H9 (cell line): ENCODE results near the gene VAMP2. TPM values are rescaled to one million over a fixed set of nuclear protein-coding genes. Genes with fewer than 3 reads are reported as not detected.

ENCODE experiments used
- DNase-seq: peaks from one replicate; pipeline ENCODE4 v3.0.0-alpha.2; 2017
- H2AFZ ChIP-seq: one replicate; pipeline ENCODE4 v1.6.1; 2013; ENCODE audit warnings: mild to moderate bottlenecking, low read length, control low read depth, moderate library complexity
- H2AK5ac ChIP-seq: 2 replicates; pipeline ENCODE4 v1.6.1; 2013; ENCODE audit warnings: low read length, control low read depth, mixed read lengths; ENCODE audit not compliant: insufficient read length
- H2BK120ac ChIP-seq: one replicate; pipeline ENCODE4 v1.6.1; 2013; ENCODE audit warnings: low read depth, mild to moderate bottlenecking, low read length, control low read depth, inconsistent platforms; ENCODE audit not compliant: poor library complexity, severe bottlenecking
- H2BK12ac ChIP-seq: 2 replicates; pipeline ENCODE4 v1.6.1; 2013; ENCODE audit warnings: low read length, control low read depth, mixed read lengths, low read depth; ENCODE audit not compliant: insufficient read length
- H2BK15ac ChIP-seq: 2 replicates; pipeline ENCODE4 v1.6.1; 2013; ENCODE audit warnings: low read depth, low read length, control low read depth
- H2BK20ac ChIP-seq: one replicate; pipeline ENCODE4 v1.6.1; 2013; ENCODE audit warnings: low read depth, mild to moderate bottlenecking, low read length, control low read depth, inconsistent platforms; ENCODE audit not compliant: poor library complexity, severe bottlenecking
- H2BK5ac ChIP-seq: 2 replicates; pipeline ENCODE4 v1.6.1; 2013; ENCODE audit warnings: low read length, control low read depth, mixed read lengths; ENCODE audit not compliant: insufficient read length
- H3K14ac ChIP-seq: 2 replicates; pipeline ENCODE4 v1.6.1; 2013; ENCODE audit warnings: low read length, control low read depth; ENCODE audit not compliant: insufficient read depth
- H3K18ac ChIP-seq: 2 replicates; pipeline ENCODE4 v1.6.1; 2013; ENCODE audit warnings: low read depth, mild to moderate bottlenecking, mixed read lengths, low read length, control low read depth; ENCODE audit not compliant: insufficient read length
- H3K23ac ChIP-seq: 2 replicates; pipeline ENCODE4 v1.6.1; 2013; ENCODE audit warnings: low read length, control low read depth, mixed read lengths, low read depth; ENCODE audit not compliant: insufficient read length
- H3K23me2 ChIP-seq: 2 replicates; pipeline ENCODE4 v1.6.1; 2013; ENCODE audit warnings: low read depth, mild to moderate bottlenecking, mixed read lengths, low read length, control low read depth; ENCODE audit not compliant: insufficient read length, poor library complexity, severe bottlenecking
- H3K27ac ChIP-seq: 2 replicates; pipeline ENCODE4 v1.5.1; 2013; ENCODE audit warnings: low read length, control low read depth, mixed read lengths, low read depth; ENCODE audit not compliant: insufficient read length
- H3K27me3 ChIP-seq: 2 replicates; pipeline ENCODE4 v1.6.1; 2013; ENCODE audit warnings: low read length, control low read depth, inconsistent platforms; ENCODE audit not compliant: insufficient read depth
- H3K4ac ChIP-seq: 2 replicates; pipeline ENCODE4 v1.6.1; 2013; ENCODE audit warnings: low read depth, mild to moderate bottlenecking, control low read depth, inconsistent platforms, low read length, moderate library complexity
- H3K4me1 ChIP-seq: 2 replicates; pipeline ENCODE4 v1.6.1; 2013; ENCODE audit warnings: low read length, control low read depth, inconsistent platforms; ENCODE audit not compliant: insufficient read depth
- H3K4me2 ChIP-seq: 2 replicates; pipeline ENCODE4 v1.6.1; 2013; ENCODE audit warnings: low read length, control low read depth, mixed read lengths; ENCODE audit not compliant: insufficient read length, insufficient read depth
- H3K56ac ChIP-seq: 2 replicates; pipeline ENCODE4 v1.6.1; 2013; ENCODE audit warnings: low read depth, mild to moderate bottlenecking, mixed read lengths, low read length, control low read depth; ENCODE audit not compliant: insufficient read length
- H3K79me1 ChIP-seq: 2 replicates; pipeline ENCODE4 v1.6.1; 2013; ENCODE audit warnings: low read depth, mild to moderate bottlenecking, moderate library complexity, low read length, control low read depth, inconsistent platforms; ENCODE audit not compliant: insufficient read depth, poor library complexity, severe bottlenecking
- H3K79me2 ChIP-seq: 2 replicates; pipeline ENCODE4 v1.6.1; 2013; ENCODE audit warnings: low read length, control low read depth, inconsistent platforms; ENCODE audit not compliant: insufficient read depth
- H3K9ac ChIP-seq: 2 replicates; pipeline ENCODE4 v1.6.1; 2013; ENCODE audit warnings: low read length, control low read depth, mixed read lengths; ENCODE audit not compliant: insufficient read length; ENCODE audit errors: extremely low read depth
- H3K9me3 ChIP-seq: one replicate; pipeline ENCODE4 v1.6.1; 2013; ENCODE audit warnings: low read depth, low read length, inconsistent platforms; ENCODE audit not compliant: control insufficient read depth
- H3T11ph ChIP-seq: one replicate; pipeline ENCODE4 v1.6.1; 2013; ENCODE audit warnings: mild to moderate bottlenecking, low read length, control low read depth, inconsistent platforms
- H4K20me1 ChIP-seq: one replicate; pipeline ENCODE4 v1.6.1; 2013; ENCODE audit not compliant: control insufficient read depth, insufficient read length, insufficient read depth
- H4K5ac ChIP-seq: 2 replicates; pipeline ENCODE4 v1.6.1; 2013; ENCODE audit warnings: low read depth, mild to moderate bottlenecking, mixed read lengths, low read length, control low read depth; ENCODE audit not compliant: insufficient read length
- H4K8ac ChIP-seq: replicated peaks from 2 replicates; pipeline ENCODE4 v1.6.1; 2013; ENCODE audit warnings: low read length, control low read depth, mixed read lengths, low read depth; ENCODE audit not compliant: insufficient read length
- H4K91ac ChIP-seq: 2 replicates; pipeline ENCODE4 v1.6.1; 2013; ENCODE audit warnings: low read depth, mild to moderate bottlenecking, moderate library complexity, mixed read lengths, low read length, control low read depth; ENCODE audit not compliant: insufficient read length
- H3K27ac Mint-ChIP-seq, 3 experiments: 2 replicates in 2 of 3; 3 replicates in 1 of 3; pipeline ENCODE4 v1.8.0; 2020 to 2021; ENCODE audit warnings: mixed read lengths in 3 of 3, mild to moderate bottlenecking in 1 of 3, moderate library complexity in 1 of 3
- H3K27me3 Mint-ChIP-seq: 2 replicates; pipeline ENCODE4 v1.8.0; 2021; ENCODE audit warnings: low read depth, mild to moderate bottlenecking, moderate library complexity, mixed read lengths
- H3K36me3 Mint-ChIP-seq, 3 experiments: 2 replicates in 2 of 3; 3 replicates in 1 of 3; pipeline ENCODE4 v1.8.0; 2020 to 2021; ENCODE audit warnings: low read depth in 3 of 3, mixed read lengths in 3 of 3; ENCODE audit not compliant: insufficient read depth in 1 of 3
- H3K4me1 Mint-ChIP-seq, 2 experiments: 2 replicates each; pipeline ENCODE4 v1.8.0; 2020; ENCODE audit warnings: mixed read lengths in 2 of 2
- H3K4me3 Mint-ChIP-seq, 2 experiments: 2 replicates in 1 of 2; 3 replicates in 1 of 2; pipeline ENCODE4 v1.8.0; 2020 to 2021; ENCODE audit warnings: mild to moderate bottlenecking in 2 of 2, mixed read lengths in 2 of 2, moderate library complexity in 1 of 2
- H3K9me3 Mint-ChIP-seq, 2 experiments: 2 replicates in 1 of 2; 3 replicates in 1 of 2; pipeline ENCODE4 v1.8.0; 2020; ENCODE audit warnings: mild to moderate bottlenecking in 2 of 2, mixed read lengths in 2 of 2, moderate library complexity in 1 of 2
- CTCF ChIP-seq: fragments of 200-600 bp; sonication (generic); conservative IDR thresholded peaks from 3 replicates; pipeline ENCODE4 v1.8.0; 2021; ENCODE audit warnings: antibody characterized with exemption, mild to moderate bottlenecking
- WGBS: extraction: QIAGEN DNeasy Blood & Tissue Kit; methylation state at CpG from one replicate; pipeline ENCODE4 v1.1.7; 2013; ENCODE audit warnings: missing lambda C conversion rate, low lambda C conversion rate, mixed read lengths; ENCODE audit not compliant: insufficient read length; ENCODE audit errors: extremely low coverage; 5-methylcytosine and 5-hydroxymethylcytosine counted together
- total RNA-seq: library from RNA; stranded (reverse); gene quantifications from 2 replicates; pipeline ENCODE4 v1.2.1, GENCODE V29; 2021

VAMP2 gene
- total RNA-seq, 1 experiment from 2014 or later = 22.8 TPM

- Histone ChIP-seq H3K27me3 (peaks cover 34% of the 10 kb centered on the region), H3K18ac (no peak overlapping the region), H2BK120ac (no peak overlapping the region), H3K9me3 (no peaks in the 10 kb centered on the region), H3K56ac (no peak overlapping the region), H3K4ac (no peak overlapping the region), H2AFZ (no peak overlapping the region), H4K91ac (no peak overlapping the region), H2BK15ac (no peak overlapping the region), H3K14ac (no peak overlapping the region), H3K9ac (no peak overlapping the region), H4K8ac (no peak overlapping the region), H2BK12ac (no peak overlapping the region), H4K20me1 (no peaks in the 10 kb centered on the region), H2BK20ac (no peak overlapping the region), H3T11ph (no peak overlapping the region), H4K5ac (no peak overlapping the region), H2AK5ac (no peak overlapping the region), H3K27ac (no peak overlapping the region), H2BK5ac (no peak overlapping the region), H3K79me2 (no peaks in the 10 kb centered on the region), H3K23me2 (peaks cover 46% of the 10 kb centered on the region), H3K79me1 (no peaks in the 10 kb centered on the region), H3K4me1 (no peaks in the 10 kb centered on the region; the same call in 1 of the 2 replicates), H3K23ac (no peak overlapping the region), H3K4me2 (peak overlapping the region; percentile 66)
- Mint-ChIP-seq H3K27me3 (peaks cover 92% of the 10 kb centered on the region), H3K36me3 (no peaks in the 10 kb centered on the region; a peak in 2 of 7 replicates), H3K4me1 (peaks cover 42 to 43% of the 10 kb centered on the region in 2 experiments), H3K9me3 (peaks cover 4 to 8% of the 10 kb centered on the region in 2 experiments; a peak in 4 of 5 replicates), H3K4me3 (peak overlapping the region; percentile 91 to 93), H3K27ac (no peak overlapping the region)
- TF ChIP-seq CTCF = no peak
- DNase-seq = peak; percentile 88
- WGBS = no CpG with 5 or more reads among the region's 40 CpGs
Observed at GRCh38 chr17:8125154-8125946, 37.4 kb downstream of the VAMP2 start.
